CD4-positive, alpha-beta T cell treated with Interleukin-1 beta for 1 hour (primary cell): ENCODE data around the gene CACNA2D4.
"Not testable (repeated sequence)": the region's sequence is repeated elsewhere in the genome, so short reads cannot be mapped to it uniquely, and the experiment has no call there.

Source experiments
- DNase-seq, 2 donors: peaks; one replicate each; pipeline ENCODE4 v3.0.0-alpha.2; 2020 to 2022

Gene CACNA2D4

GRCh38 chr12:1830401-1830845 is 88.0 kb downstream of the CACNA2D4 start:
- no peak for DNase-seq

GRCh38 chr12:1829306-1829900 is 89.0 kb downstream of the CACNA2D4 start:
- DNase-seq = no peak

GRCh38 chr12:1828856-1829255 is 89.6 kb downstream of the CACNA2D4 start:
- no peak for DNase-seq

GRCh38 chr12:1827826-1828805 is 90.3 kb downstream of the CACNA2D4 start:
- no peak for DNase-seq

GRCh38 chr12:1826867-1827705 is 91.4 kb downstream of the CACNA2D4 start:
- DNase-seq = no peak

GRCh38 chr12:1826401-1826800 is 92.1 kb downstream of the CACNA2D4 start:
- no peak for DNase-seq

- DNase-seq = no peak
These were observed 92.9 kb downstream of the CACNA2D4 start for GRCh38 chr12:1825382-1826102.

GRCh38 chr12:1823237-1823636 is 95.2 kb downstream of the CACNA2D4 start:
- no peak for DNase-seq

GRCh38 chr12:1822699-1823098 is 95.8 kb downstream of the CACNA2D4 start:
- no peak for DNase-seq

GRCh38 chr12:1821805-1822204 is 96.6 kb downstream of the CACNA2D4 start:
- no peak for DNase-seq

- no peak for DNase-seq
These were observed 97.6 kb downstream of the CACNA2D4 start for GRCh38 chr12:1820896-1821291.

- DNase-seq = no peak
These were observed 98.1 kb downstream of the CACNA2D4 start, which contains the start of gene LRTM2 for GRCh38 chr12:1820191-1820895. Gene LRTM2, plus strand, starts transcription at chr12:1820565. Its CDS starts 7,584 bp downstream, at chr12:1828149.

GRCh38 chr12:1819571-1819970 is 98.9 kb downstream of the CACNA2D4 start:
- DNase-seq = no peak

GRCh38 chr12:1819050-1819449 is 99.4 kb downstream of the CACNA2D4 start:
- DNase-seq = no peak

- not testable (repeated sequence) for DNase-seq
These were observed 100.5 kb downstream of the CACNA2D4 start for GRCh38 chr12:1817928-1818327.

- no peak for DNase-seq
These were observed 101.6 kb downstream of the CACNA2D4 start for GRCh38 chr12:1816730-1817348.

- DNase-seq = no peak
These were observed 102.4 kb downstream of the CACNA2D4 start for GRCh38 chr12:1815814-1816729.

GRCh38 chr12:1815108-1815507 is 103.3 kb downstream of the CACNA2D4 start:
- DNase-seq = no peak

GRCh38 chr12:1814266-1814665 is 104.2 kb downstream of the CACNA2D4 start:
- DNase-seq = no peak
